MM.1S (cell line): ENCODE results near the gene KIAA0513.
A peak's percentile ranks its signal among the peaks of the same experiment; 100 is the strongest.

Experiments
- DNase-seq: peaks from one replicate; pipeline ENCODE4 v3.0.0-alpha.2; 2015
- H2AFZ ChIP-seq: fragments of 300-600 bp; sonication (generic); 2 replicates; pipeline ENCODE4 v1.6.0; 2016; ENCODE audit warnings: antibody characterized with exemption, low read length
- H3F3A ChIP-seq: fragments of 300-600 bp; sonication (generic); 2 replicates; pipeline ENCODE4 v1.6.1; 2016; ENCODE audit warnings: mild to moderate bottlenecking, antibody characterized with exemption, low read length, moderate library complexity, mixed read lengths; ENCODE audit not compliant: insufficient read depth
- H3K27ac ChIP-seq: fragments of 300-600 bp; sonication (generic); 2 replicates; pipeline ENCODE4 v1.5.1; 2016; ENCODE audit warnings: mild to moderate bottlenecking, low read length
- H3K27me3 ChIP-seq: fragments of 300-600 bp; sonication (generic); replicated peaks from 2 replicates; pipeline ENCODE4 v1.6.0; 2016; ENCODE audit warnings: low read length; ENCODE audit not compliant: insufficient read depth
- H3K36me3 ChIP-seq: fragments of 300-600 bp; sonication (generic); replicated peaks from 2 replicates; pipeline ENCODE4 v1.6.1; 2016; ENCODE audit warnings: mild to moderate bottlenecking, low read length, mixed read lengths; ENCODE audit not compliant: insufficient read depth
- H3K4me1 ChIP-seq: fragments of 300-600 bp; sonication (generic); 2 replicates; pipeline ENCODE4 v1.6.1; 2016; ENCODE audit warnings: low read length, mixed read lengths
- H3K4me2 ChIP-seq: fragments of 300-600 bp; sonication (generic); 2 replicates; pipeline ENCODE4 v1.6.0; 2016; ENCODE audit warnings: low read depth, low read length
- H3K4me3 ChIP-seq: fragments of 300-600 bp; sonication (generic); 2 replicates; pipeline ENCODE4 v1.5.1; 2016; ENCODE audit warnings: low read length, mixed read lengths
- H3K79me2 ChIP-seq: fragments of 300-600 bp; sonication (generic); 2 replicates; pipeline ENCODE4 v1.6.1; 2016; ENCODE audit warnings: mixed run types, low read length, mixed read lengths
- H3K9ac ChIP-seq: fragments of 300-600 bp; sonication (generic); 2 replicates; pipeline ENCODE4 v1.6.1; 2016; ENCODE audit warnings: low read length, mixed read lengths
- H3K9me2 ChIP-seq: fragments of 300-600 bp; sonication (generic); replicated peaks from 2 replicates; pipeline ENCODE4 v1.6.1; 2016; ENCODE audit warnings: mild to moderate bottlenecking, low read length, mixed read lengths; ENCODE audit not compliant: insufficient read depth
- H3K9me3 ChIP-seq: fragments of 300-600 bp; sonication (generic); replicated peaks from 2 replicates; pipeline ENCODE4 v1.6.1; 2016; ENCODE audit warnings: mild to moderate bottlenecking, low read length, mixed read lengths; ENCODE audit not compliant: insufficient read depth
- H4K20me1 ChIP-seq: fragments of 300-600 bp; sonication (generic); 2 replicates; pipeline ENCODE4 v1.6.1; 2016; ENCODE audit warnings: mild to moderate bottlenecking, low read length, moderate library complexity, mixed read lengths; ENCODE audit not compliant: insufficient read depth
- CTCF ChIP-seq: fragments of 300-600 bp; sonication (generic); IDR thresholded peaks from 2 replicates; pipeline ENCODE4 v1.5.1; 2016; ENCODE audit warnings: antibody characterized with exemption, low read length, mixed read lengths
- EZH2 ChIP-seq: fragments of 300-600 bp; sonication (generic); optimal IDR thresholded peaks from 2 replicates; pipeline ENCODE3; 2017; ENCODE audit warnings: low read depth, mild to moderate bottlenecking, antibody characterized with exemption, low read length, mixed read lengths
- EZH2phosphoT487 ChIP-seq: fragments of 300-600 bp; sonication (generic); IDR thresholded peaks from 2 replicates; pipeline ENCODE4 v1.6.1; 2018; ENCODE audit warnings: antibody characterized with exemption, low read length

Gene KIAA0513

GRCh38 chr16:85137323-85138072, 109.9 kb downstream of the KIAA0513 start:
- Histone ChIP-seq H3K4me2 (no peak overlapping the region), H3K27me3 (peaks cover 17% of the 10 kb centered on the region), H3K9me3 (no peaks in the 10 kb centered on the region), H3K9ac (no peak overlapping the region), H3K9me2 (no peaks in the 10 kb centered on the region), H4K20me1 (no peaks in the 10 kb centered on the region), H2AFZ (no peak overlapping the region), H3K27ac (no peak overlapping the region), H3F3A (no peaks in the 10 kb centered on the region), H3K4me1 (no peaks in the 10 kb centered on the region), H3K36me3 (no peaks in the 10 kb centered on the region), H3K79me2 (no peaks in the 10 kb centered on the region), H3K4me3 (no peak overlapping the region)
- DNase-seq = no peak
- TF ChIP-seq EZH2phosphoT487 (no peak), CTCF (no peak), EZH2 (no peak)

GRCh38 chr16:85138073-85138824, 110.7 kb downstream of the KIAA0513 start:
- no peaks in the 10 kb centered on the region for H3K9me3 ChIP-seq
- H4K20me1 ChIP-seq = no peaks in the 10 kb centered on the region
- no peak overlapping the region for H3K4me2 ChIP-seq
- TF ChIP-seq EZH2phosphoT487 (no peak), CTCF (no peak), EZH2 (no peak)
- peaks cover 20% of the 10 kb centered on the region for H3K27me3 ChIP-seq
- H3K9me2 ChIP-seq = no peaks in the 10 kb centered on the region
- no peak overlapping the region for H2AFZ ChIP-seq
- H3K79me2 ChIP-seq = no peaks in the 10 kb centered on the region
- no peak overlapping the region for H3K9ac ChIP-seq
- no peak overlapping the region for H3K4me3 ChIP-seq
- no peaks in the 10 kb centered on the region for H3F3A ChIP-seq
- no peaks in the 10 kb centered on the region for H3K36me3 ChIP-seq
- no peak overlapping the region for H3K27ac ChIP-seq
- no peaks in the 10 kb centered on the region for H3K4me1 ChIP-seq
- DNase-seq = no peak

- DNase-seq = peak; percentile 22
- Histone ChIP-seq H3K9me3 (no peaks in the 10 kb centered on the region), H3K27me3 (peaks cover 28% of the 10 kb centered on the region), H3K79me2 (no peaks in the 10 kb centered on the region), H3K27ac (no peak overlapping the region), H3K9ac (no peak overlapping the region), H3K9me2 (no peaks in the 10 kb centered on the region), H3K4me2 (no peak overlapping the region), H3K4me1 (no peaks in the 10 kb centered on the region), H3K36me3 (no peaks in the 10 kb centered on the region), H3F3A (no peaks in the 10 kb centered on the region), H2AFZ (no peak overlapping the region), H4K20me1 (no peaks in the 10 kb centered on the region), H3K4me3 (no peak overlapping the region)
- TF ChIP-seq EZH2 (no peak), EZH2phosphoT487 (no peak), CTCF (no peak)
Observed at GRCh38 chr16:85138825-85139627, 111.4 kb downstream of the KIAA0513 start.
